Mesendoderm (in vitro differentiated cells): ENCODE results near the gene PKP2.

Experiments
- DNase-seq: peaks from one replicate; pipeline ENCODE4 v3.0.0; 2013
- H2AK5ac ChIP-seq: 2 replicates; pipeline ENCODE4 v1.6.1; 2013; ENCODE audit warnings: low read length, inconsistent platforms
- H2BK120ac ChIP-seq: 2 replicates; pipeline ENCODE4 v1.6.1; 2013; ENCODE audit warnings: low read depth, mild to moderate bottlenecking, low read length, moderate library complexity, mixed read lengths
- H2BK15ac ChIP-seq: replicated peaks from 2 replicates; pipeline ENCODE4 v1.6.1; 2013; ENCODE audit warnings: low read depth, mild to moderate bottlenecking, moderate library complexity
- H2BK5ac ChIP-seq: 2 replicates; pipeline ENCODE4 v1.6.1; 2013; ENCODE audit warnings: low read length, inconsistent platforms
- H3K18ac ChIP-seq: 2 replicates; pipeline ENCODE4 v1.6.1; 2013; ENCODE audit warnings: mild to moderate bottlenecking, low read length, mixed read lengths
- H3K23ac ChIP-seq: one replicate; pipeline ENCODE4 v1.6.1; 2013; ENCODE audit warnings: low read length
- H3K27ac ChIP-seq: 2 replicates; pipeline ENCODE4 v1.5.1; 2013; ENCODE audit warnings: low read depth, mild to moderate bottlenecking, inconsistent platforms, low read length, moderate library complexity
- H3K27me3 ChIP-seq: 2 replicates; pipeline ENCODE4 v1.6.1; 2013; ENCODE audit warnings: low read length, control low read depth, mild to moderate bottlenecking, inconsistent platforms; ENCODE audit not compliant: insufficient read depth, poor library complexity
- H3K36me3 ChIP-seq: 2 replicates; pipeline ENCODE4 v1.6.1; 2013; ENCODE audit warnings: low read length, inconsistent platforms; ENCODE audit not compliant: control insufficient read depth, insufficient read depth
- H3K4ac ChIP-seq: one replicate; pipeline ENCODE4 v1.6.1; 2013; ENCODE audit warnings: low read depth, mild to moderate bottlenecking, low read length, moderate library complexity
- H3K4me1 ChIP-seq: 2 replicates; pipeline ENCODE4 v1.6.1; 2013; ENCODE audit warnings: low read depth, low read length, inconsistent platforms; ENCODE audit not compliant: control insufficient read depth
- H3K4me2 ChIP-seq: 2 replicates; pipeline ENCODE4 v1.6.1; 2013; ENCODE audit warnings: low read length
- H3K4me3 ChIP-seq: 2 replicates; pipeline ENCODE4 v1.5.1; 2013; ENCODE audit warnings: mild to moderate bottlenecking, low read length
- H3K56ac ChIP-seq: one replicate; pipeline ENCODE4 v1.6.1; 2013; ENCODE audit warnings: low read length
- H3K79me1 ChIP-seq: 2 replicates; pipeline ENCODE4 v1.6.1; 2013; ENCODE audit warnings: low read length, inconsistent platforms
- H3K79me2 ChIP-seq: 2 replicates; pipeline ENCODE4 v1.6.1; 2013; ENCODE audit warnings: mild to moderate bottlenecking, low read length; ENCODE audit not compliant: control insufficient read depth, insufficient read depth
- H3K9ac ChIP-seq: 2 replicates; pipeline ENCODE4 v1.6.1; 2013; ENCODE audit warnings: low read length, inconsistent platforms
- H4K5ac ChIP-seq: one replicate; pipeline ENCODE4 v1.6.1; 2013; ENCODE audit warnings: low read length
- H4K8ac ChIP-seq: one replicate; pipeline ENCODE4 v1.6.1; 2013; ENCODE audit warnings: low read depth, mild to moderate bottlenecking, control low read depth, low read length, moderate library complexity
- WGBS: extraction: QIAGEN DNeasy Blood & Tissue Kit; methylation state at CpG from one replicate; pipeline ENCODE4 v1.1.7; 2013; ENCODE audit warnings: low lambda C conversion rate, missing lambda C conversion rate; ENCODE audit not compliant: insufficient coverage; ENCODE audit errors: extremely low coverage; 5-methylcytosine and 5-hydroxymethylcytosine counted together

PKP2 gene

GRCh38 chr12:32828120-32828519 lies 68.5 kb downstream of the PKP2 start:
- DNase-seq: peak; percentile 70
- Histone ChIP-seq H3K4me1 (peaks cover 3% of the 10 kb centered on the region), H2BK15ac (no peak overlapping the region), H3K18ac (peak overlapping the region; percentile 60), H2BK120ac (no peak overlapping the region), H4K8ac (no peak overlapping the region), H3K56ac (no peak overlapping the region), H3K23ac (no peak overlapping the region), H3K4me3 (no peak overlapping the region), H3K27ac (no peak overlapping the region), H3K79me1 (no peaks in the 10 kb centered on the region), H2BK5ac (no peak overlapping the region), H3K4ac (no peak overlapping the region), H3K27me3 (no peaks in the 10 kb centered on the region), H3K36me3 (no peaks in the 10 kb centered on the region), H2AK5ac (no peak overlapping the region), H4K5ac (no peak overlapping the region), H3K4me2 (no peak overlapping the region), H3K9ac (no peak overlapping the region), H3K79me2 (no peaks in the 10 kb centered on the region)
- WGBS: no CpG with 5 or more reads among the region's 1 CpG

DNA sequence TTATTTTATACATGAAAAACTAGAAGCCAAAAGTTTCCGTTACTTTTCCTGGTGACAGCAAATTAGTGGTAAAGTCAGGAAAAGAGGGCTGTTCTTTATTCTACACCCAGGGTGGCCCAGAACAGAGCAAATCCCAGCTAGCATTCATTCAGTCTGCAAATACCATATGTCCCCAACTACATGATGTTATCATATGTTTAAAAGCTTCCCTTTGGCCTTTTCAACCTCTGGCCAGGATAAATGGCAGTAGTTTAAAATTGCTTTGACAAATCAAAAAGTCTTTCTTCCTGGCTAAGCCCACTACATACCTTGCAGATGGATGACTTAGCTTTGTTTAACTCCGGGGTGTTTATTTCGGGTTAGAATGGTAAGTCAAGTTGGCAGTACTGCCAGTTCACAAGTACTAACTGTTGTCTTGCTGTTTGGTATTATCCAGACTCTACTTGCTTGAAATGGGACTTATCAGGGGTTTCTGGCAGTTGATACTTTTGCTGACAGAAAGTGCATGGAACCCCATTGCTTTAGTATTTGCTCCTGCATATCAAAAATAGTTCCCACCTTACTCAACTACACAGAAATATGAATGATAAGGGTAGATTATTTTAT lies 69.7 kb downstream of the PKP2 start:
- no peaks in the 10 kb centered on the region for H3K79me1 ChIP-seq
- no peak overlapping the region for H3K4ac ChIP-seq
- no peak overlapping the region for H3K4me2 ChIP-seq
- H2BK120ac ChIP-seq: no peak overlapping the region
- H3K56ac ChIP-seq: no peak overlapping the region
- no peak overlapping the region for H2BK5ac ChIP-seq
- H2BK15ac ChIP-seq: no peak overlapping the region
- no peak overlapping the region for H3K4me3 ChIP-seq
- H3K9ac ChIP-seq: no peak overlapping the region
- H3K79me2 ChIP-seq: no peaks in the 10 kb centered on the region
- no peak overlapping the region for H2AK5ac ChIP-seq
- no peak overlapping the region for H3K27ac ChIP-seq
- no peaks in the 10 kb centered on the region for H3K27me3 ChIP-seq
- H3K23ac ChIP-seq: no peak overlapping the region
- DNase-seq: no peak
- H3K18ac ChIP-seq: no peak overlapping the region
- no peak overlapping the region for H4K5ac ChIP-seq
- H4K8ac ChIP-seq: no peak overlapping the region
- no peaks in the 10 kb centered on the region for H3K36me3 ChIP-seq
- WGBS: no CpG with 5 or more reads among the region's 3 CpGs
- peaks cover 3% of the 10 kb centered on the region for H3K4me1 ChIP-seq

DNA sequence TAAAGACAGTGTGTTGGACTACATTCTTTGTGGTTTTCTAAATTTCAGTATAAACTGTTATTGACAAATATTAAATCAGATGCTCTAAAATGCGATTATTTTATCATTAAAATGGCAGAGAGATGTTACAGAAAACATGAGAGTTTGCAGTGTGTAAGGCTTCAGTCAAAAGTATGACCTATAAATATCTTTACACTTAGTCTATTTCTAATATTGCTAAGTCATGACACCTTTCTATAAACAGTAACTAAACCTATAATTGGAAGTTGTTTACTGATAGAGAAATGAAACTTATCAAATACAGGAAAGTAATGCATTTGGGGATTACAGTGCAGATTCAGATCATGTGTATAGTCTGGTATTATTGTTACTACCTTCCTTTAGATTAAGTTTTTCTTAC lies 72.0 kb downstream of the PKP2 start:
- Histone ChIP-seq H2BK15ac (no peak overlapping the region), H4K5ac (no peak overlapping the region), H3K4me1 (peaks cover 3% of the 10 kb centered on the region), H2AK5ac (no peak overlapping the region), H3K4ac (no peak overlapping the region), H3K4me3 (no peak overlapping the region), H3K9ac (no peak overlapping the region), H3K23ac (no peak overlapping the region), H3K79me1 (no peaks in the 10 kb centered on the region), H4K8ac (no peak overlapping the region), H3K18ac (no peak overlapping the region), H3K27me3 (no peaks in the 10 kb centered on the region), H2BK120ac (no peak overlapping the region), H3K56ac (no peak overlapping the region), H3K36me3 (peaks cover 2% of the 10 kb centered on the region), H3K27ac (no peak overlapping the region), H2BK5ac (no peak overlapping the region), H3K4me2 (no peak overlapping the region), H3K79me2 (no peaks in the 10 kb centered on the region)
- WGBS: no CpG with 5 or more reads among the region's 1 CpG
- no peak for DNase-seq

- H2AK5ac ChIP-seq: no peak overlapping the region
- no peak overlapping the region for H3K4me2 ChIP-seq
- H4K5ac ChIP-seq: no peak overlapping the region
- no peak overlapping the region for H3K56ac ChIP-seq
- no peak for DNase-seq
- H3K27me3 ChIP-seq: no peaks in the 10 kb centered on the region
- no peaks in the 10 kb centered on the region for H3K4me1 ChIP-seq
- no peak overlapping the region for H2BK15ac ChIP-seq
- H2BK120ac ChIP-seq: no peak overlapping the region
- WGBS: 100% methylated on average over 1 of the region's 5 CpGs
- H3K36me3 ChIP-seq: peaks cover 2% of the 10 kb centered on the region
- H3K9ac ChIP-seq: no peak overlapping the region
- H3K27ac ChIP-seq: no peak overlapping the region
- no peak overlapping the region for H2BK5ac ChIP-seq
- no peak overlapping the region for H3K18ac ChIP-seq
- H3K4ac ChIP-seq: no peak overlapping the region
- no peaks in the 10 kb centered on the region for H3K79me2 ChIP-seq
- H4K8ac ChIP-seq: no peak overlapping the region
- H3K4me3 ChIP-seq: no peak overlapping the region
- no peaks in the 10 kb centered on the region for H3K79me1 ChIP-seq
- H3K23ac ChIP-seq: no peak overlapping the region
Observed at GRCh38 chr12:32822344-32822743, 74.2 kb downstream of the PKP2 start.

DNA sequence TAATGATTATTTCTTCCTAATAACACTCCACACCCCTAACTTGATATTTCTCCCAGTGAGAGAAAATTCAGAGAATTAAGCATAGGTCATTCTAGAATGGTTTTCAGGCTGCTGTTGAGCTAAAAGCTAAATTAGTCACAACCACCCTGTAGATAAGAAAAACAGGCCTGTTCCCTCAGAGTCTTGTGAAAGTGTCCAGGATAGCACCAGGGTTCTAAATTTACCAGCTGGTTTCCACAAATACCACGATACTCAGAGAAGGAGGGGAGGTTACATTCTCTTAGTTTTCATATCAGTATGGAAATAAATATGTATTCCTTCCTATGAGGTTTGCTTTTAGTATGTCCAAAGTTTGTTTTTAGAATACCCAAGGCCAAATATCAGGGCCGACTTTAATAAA lies 74.9 kb downstream of the PKP2 start:
- Histone ChIP-seq H2BK5ac (no peak overlapping the region), H3K4ac (no peak overlapping the region), H3K4me1 (no peaks in the 10 kb centered on the region), H3K9ac (no peak overlapping the region), H3K23ac (no peak overlapping the region), H3K79me1 (no peaks in the 10 kb centered on the region), H3K56ac (no peak overlapping the region), H2AK5ac (no peak overlapping the region), H3K36me3 (peaks cover 2% of the 10 kb centered on the region), H3K79me2 (no peaks in the 10 kb centered on the region), H4K5ac (no peak overlapping the region), H3K27me3 (no peaks in the 10 kb centered on the region), H2BK15ac (no peak overlapping the region), H3K4me2 (no peak overlapping the region), H3K27ac (no peak overlapping the region), H4K8ac (no peak overlapping the region), H3K18ac (no peak overlapping the region), H3K4me3 (no peak overlapping the region), H2BK120ac (no peak overlapping the region)
- no CpG with 5 or more reads among the region's 2 CpGs for WGBS
- no peak for DNase-seq

GRCh38 chr12:32821293-32821692 lies 75.3 kb downstream of the PKP2 start:
- no peak overlapping the region for H3K4ac ChIP-seq
- H3K79me1 ChIP-seq: no peaks in the 10 kb centered on the region
- no peak overlapping the region for H3K56ac ChIP-seq
- no peak overlapping the region for H3K23ac ChIP-seq
- no peak overlapping the region for H3K4me2 ChIP-seq
- no peak overlapping the region for H3K27ac ChIP-seq
- H3K9ac ChIP-seq: no peak overlapping the region
- H2BK120ac ChIP-seq: no peak overlapping the region
- H3K18ac ChIP-seq: no peak overlapping the region
- H4K8ac ChIP-seq: no peak overlapping the region
- H3K4me3 ChIP-seq: no peak overlapping the region
- no peak overlapping the region for H2BK15ac ChIP-seq
- no CpG with 5 or more reads among the region's 8 CpGs for WGBS
- H4K5ac ChIP-seq: no peak overlapping the region
- no peak overlapping the region for H2AK5ac ChIP-seq
- H3K36me3 ChIP-seq: peaks cover 2% of the 10 kb centered on the region
- no peak for DNase-seq
- H3K79me2 ChIP-seq: no peaks in the 10 kb centered on the region
- no peaks in the 10 kb centered on the region for H3K27me3 ChIP-seq
- H3K4me1 ChIP-seq: no peaks in the 10 kb centered on the region
- no peak overlapping the region for H2BK5ac ChIP-seq
